Smooth muscle cell (in vitro differentiated cells): ENCODE results near the gene ADCY3. TPM values are rescaled to one million over a fixed set of nuclear protein-coding genes. Genes with fewer than 3 reads are reported as not detected.

Source experiments
- DNase-seq: peaks from one replicate; lab custom pipeline; 2025; ENCODE audit not compliant: unreplicated experiment; lab: John Stamatoyannopoulos, UW
- H2AFZ ChIP-seq: fragments of 200-600 bp; sonication (generic); 2 replicates; pipeline ENCODE4 v1.6.0; 2016; ENCODE audit warnings: antibody characterized with exemption, low read depth, mild to moderate bottlenecking
- H3F3A ChIP-seq: fragments of 200-600 bp; sonication (generic); 2 replicates; pipeline ENCODE4 v1.6.0; 2017; ENCODE audit warnings: antibody characterized with exemption, low read depth
- H3K27ac ChIP-seq: fragments of 200-600 bp; sonication (generic); 2 replicates; pipeline ENCODE4 v1.5.1; 2016; ENCODE audit warnings: low read depth, mild to moderate bottlenecking
- H3K27me3 ChIP-seq: fragments of 200-600 bp; sonication (generic); 2 replicates; pipeline ENCODE4 v1.6.1; 2016; ENCODE audit warnings: low read depth, mild to moderate bottlenecking
- H3K36me3 ChIP-seq: fragments of 200-600 bp; sonication (generic); 2 replicates; pipeline ENCODE4 v1.5.1; 2016; ENCODE audit warnings: low read depth
- H3K4me1 ChIP-seq: fragments of 200-600 bp; sonication (generic); 2 replicates; pipeline ENCODE4 v1.5.1; 2016; ENCODE audit warnings: low read depth
- H3K4me2 ChIP-seq: fragments of 200-600 bp; sonication (generic); 2 replicates; pipeline ENCODE4 v1.6.0; 2016; ENCODE audit warnings: mild to moderate bottlenecking
- H3K4me3 ChIP-seq: fragments of 200-600 bp; sonication (generic); 2 replicates; pipeline ENCODE4 v1.5.1; 2016; ENCODE audit warnings: mild to moderate bottlenecking
- H3K79me2 ChIP-seq: fragments of 200-600 bp; sonication (generic); 2 replicates; pipeline ENCODE4 v1.6.0; 2016; ENCODE audit warnings: low read depth, mild to moderate bottlenecking
- H3K9ac ChIP-seq: fragments of 200-600 bp; sonication (generic); 2 replicates; pipeline ENCODE4 v1.6.0; 2016; ENCODE audit warnings: low read depth
- H3K9me3 ChIP-seq: fragments of 200-600 bp; sonication (generic); replicated peaks from 2 replicates; pipeline ENCODE4 v1.5.1; 2016; ENCODE audit warnings: low read depth
- H4K20me1 ChIP-seq: fragments of 200-600 bp; sonication (generic); 2 replicates; pipeline ENCODE4 v1.6.0; 2016; ENCODE audit warnings: low read depth
- CTCF ChIP-seq: fragments of 200-600 bp; sonication (generic); IDR thresholded peaks from 2 replicates; pipeline ENCODE4 v1.5.1; 2017; ENCODE audit warnings: borderline replicate concordance, mild to moderate bottlenecking, antibody characterized with exemption; ENCODE audit not compliant: insufficient read depth, poor library complexity, severe bottlenecking
- WGBS: methylation state at CpG from one replicate; pipeline ENCODE4 v1.1.7; 2016; ENCODE audit warnings: low lambda C conversion rate; 5-methylcytosine and 5-hydroxymethylcytosine counted together
- polyA plus RNA-seq: library from polyadenylated mRNA; unstranded; fragments of >200 nt; fragmentation: Nextera tagmentation; extraction: Ambion mirVana; gene quantifications from 2 replicates; pipeline ENCODE4 v1.2.1, GENCODE V29; 2016
- total RNA-seq: library from RNA; depleted of rRNA; stranded (reverse); fragments of >200 nt; gene quantifications from 2 replicates; pipeline ENCODE4 v1.2.3, GENCODE V29; 2014

Gene ADCY3
- total and polyA plus RNA-seq, 2 experiments from 2014 or later, result 20.8 to 41.7 TPM

- 98% methylated on average over 5 of the region's 5 CpGs for WGBS
- Histone ChIP-seq H2AFZ (no peak overlapping the region), H3K9ac (no peak overlapping the region), H3K36me3 (no peaks in the 10 kb centered on the region), H3K79me2 (no peaks in the 10 kb centered on the region), H3K27ac (no peak overlapping the region), H3K4me1 (no peaks in the 10 kb centered on the region), H3K4me3 (no peak overlapping the region), H4K20me1 (no peaks in the 10 kb centered on the region), H3K4me2 (no peak overlapping the region), H3K9me3 (no peaks in the 10 kb centered on the region), H3K27me3 (no peaks in the 10 kb centered on the region), H3F3A (no peaks in the 10 kb centered on the region)
- TF ChIP-seq CTCF, result no peak
- no peak for DNase-seq
Observed at GRCh38 chr2:24845691-24846090, 74.3 kb downstream of the ADCY3 start.

GRCh38 chr2:24844023-24844685 lies 75.9 kb downstream of the ADCY3 start:
- Histone ChIP-seq H3K4me1 (no peaks in the 10 kb centered on the region), H3K79me2 (no peaks in the 10 kb centered on the region), H3K4me2 (no peak overlapping the region), H3K4me3 (no peak overlapping the region), H3F3A (no peaks in the 10 kb centered on the region), H2AFZ (no peak overlapping the region), H3K27ac (no peak overlapping the region), H3K36me3 (no peaks in the 10 kb centered on the region), H3K9ac (no peak overlapping the region), H3K9me3 (no peaks in the 10 kb centered on the region), H3K27me3 (no peaks in the 10 kb centered on the region), H4K20me1 (no peaks in the 10 kb centered on the region)
- 96% methylated on average over 9 of the region's 9 CpGs for whole genome bisulfite sequencing
- no peak for TF ChIP-seq CTCF
- DNase-seq, result no peak

GRCh38 chr2:24843330-24843860 lies 76.6 kb downstream of the ADCY3 start:
- H3K4me2 ChIP-seq, result no peak overlapping the region
- H3K9me3 ChIP-seq, result no peaks in the 10 kb centered on the region
- no peaks in the 10 kb centered on the region for H3F3A ChIP-seq
- no peak overlapping the region for H3K27ac ChIP-seq
- H2AFZ ChIP-seq, result no peak overlapping the region
- no peak overlapping the region for H3K9ac ChIP-seq
- no peaks in the 10 kb centered on the region for H4K20me1 ChIP-seq
- no peaks in the 10 kb centered on the region for H3K27me3 ChIP-seq
- no peaks in the 10 kb centered on the region for H3K36me3 ChIP-seq
- H3K4me1 ChIP-seq, result no peaks in the 10 kb centered on the region
- H3K4me3 ChIP-seq, result no peak overlapping the region
- WGBS, result 96% methylated on average over 12 of the region's 12 CpGs
- H3K79me2 ChIP-seq, result no peaks in the 10 kb centered on the region
- TF ChIP-seq CTCF, result no peak
- no peak for DNase-seq
